MM.1S (cell line): ENCODE data around the gene G6PC1.
"Not testable (repeated sequence)": the region's sequence is repeated elsewhere in the genome, so short reads cannot be mapped to it uniquely, and the experiment has no call there.

Source experiments
- DNase-seq: peaks from one replicate; pipeline ENCODE4 v3.0.0-alpha.2; 2015
- H2AFZ ChIP-seq: fragments of 300-600 bp; sonication (generic); 2 replicates; pipeline ENCODE4 v1.6.0; 2016; ENCODE audit warnings: antibody characterized with exemption, low read length
- H3F3A ChIP-seq: fragments of 300-600 bp; sonication (generic); 2 replicates; pipeline ENCODE4 v1.6.1; 2016; ENCODE audit warnings: mild to moderate bottlenecking, antibody characterized with exemption, low read length, moderate library complexity, mixed read lengths; ENCODE audit not compliant: insufficient read depth
- H3K27ac ChIP-seq: fragments of 300-600 bp; sonication (generic); 2 replicates; pipeline ENCODE4 v1.5.1; 2016; ENCODE audit warnings: mild to moderate bottlenecking, low read length
- H3K27me3 ChIP-seq: fragments of 300-600 bp; sonication (generic); replicated peaks from 2 replicates; pipeline ENCODE4 v1.6.0; 2016; ENCODE audit warnings: low read length; ENCODE audit not compliant: insufficient read depth
- H3K36me3 ChIP-seq: fragments of 300-600 bp; sonication (generic); replicated peaks from 2 replicates; pipeline ENCODE4 v1.6.1; 2016; ENCODE audit warnings: mild to moderate bottlenecking, low read length, mixed read lengths; ENCODE audit not compliant: insufficient read depth
- H3K4me1 ChIP-seq: fragments of 300-600 bp; sonication (generic); 2 replicates; pipeline ENCODE4 v1.6.1; 2016; ENCODE audit warnings: low read length, mixed read lengths
- H3K4me2 ChIP-seq: fragments of 300-600 bp; sonication (generic); 2 replicates; pipeline ENCODE4 v1.6.0; 2016; ENCODE audit warnings: low read depth, low read length
- H3K4me3 ChIP-seq: fragments of 300-600 bp; sonication (generic); 2 replicates; pipeline ENCODE4 v1.5.1; 2016; ENCODE audit warnings: low read length, mixed read lengths
- H3K79me2 ChIP-seq: fragments of 300-600 bp; sonication (generic); 2 replicates; pipeline ENCODE4 v1.6.1; 2016; ENCODE audit warnings: mixed run types, low read length, mixed read lengths
- H3K9ac ChIP-seq: fragments of 300-600 bp; sonication (generic); 2 replicates; pipeline ENCODE4 v1.6.1; 2016; ENCODE audit warnings: low read length, mixed read lengths
- H3K9me2 ChIP-seq: fragments of 300-600 bp; sonication (generic); replicated peaks from 2 replicates; pipeline ENCODE4 v1.6.1; 2016; ENCODE audit warnings: mild to moderate bottlenecking, low read length, mixed read lengths; ENCODE audit not compliant: insufficient read depth
- H3K9me3 ChIP-seq: fragments of 300-600 bp; sonication (generic); replicated peaks from 2 replicates; pipeline ENCODE4 v1.6.1; 2016; ENCODE audit warnings: mild to moderate bottlenecking, low read length, mixed read lengths; ENCODE audit not compliant: insufficient read depth
- H4K20me1 ChIP-seq: fragments of 300-600 bp; sonication (generic); 2 replicates; pipeline ENCODE4 v1.6.1; 2016; ENCODE audit warnings: mild to moderate bottlenecking, low read length, moderate library complexity, mixed read lengths; ENCODE audit not compliant: insufficient read depth
- EZH2 ChIP-seq: fragments of 300-600 bp; sonication (generic); optimal IDR thresholded peaks from 2 replicates; pipeline ENCODE3; 2017; ENCODE audit warnings: low read depth, mild to moderate bottlenecking, antibody characterized with exemption, low read length, mixed read lengths
- EZH2phosphoT487 ChIP-seq: fragments of 300-600 bp; sonication (generic); IDR thresholded peaks from 2 replicates; pipeline ENCODE4 v1.6.1; 2018; ENCODE audit warnings: antibody characterized with exemption, low read length
- TF ChIP-seq, protein P1 (sequence below): fragments of 300-600 bp; sonication (generic); IDR thresholded peaks from 2 replicates; pipeline ENCODE4 v1.5.1; 2016; ENCODE audit warnings: antibody characterized with exemption, low read length, mixed read lengths

The G6PC1 gene

DNA sequence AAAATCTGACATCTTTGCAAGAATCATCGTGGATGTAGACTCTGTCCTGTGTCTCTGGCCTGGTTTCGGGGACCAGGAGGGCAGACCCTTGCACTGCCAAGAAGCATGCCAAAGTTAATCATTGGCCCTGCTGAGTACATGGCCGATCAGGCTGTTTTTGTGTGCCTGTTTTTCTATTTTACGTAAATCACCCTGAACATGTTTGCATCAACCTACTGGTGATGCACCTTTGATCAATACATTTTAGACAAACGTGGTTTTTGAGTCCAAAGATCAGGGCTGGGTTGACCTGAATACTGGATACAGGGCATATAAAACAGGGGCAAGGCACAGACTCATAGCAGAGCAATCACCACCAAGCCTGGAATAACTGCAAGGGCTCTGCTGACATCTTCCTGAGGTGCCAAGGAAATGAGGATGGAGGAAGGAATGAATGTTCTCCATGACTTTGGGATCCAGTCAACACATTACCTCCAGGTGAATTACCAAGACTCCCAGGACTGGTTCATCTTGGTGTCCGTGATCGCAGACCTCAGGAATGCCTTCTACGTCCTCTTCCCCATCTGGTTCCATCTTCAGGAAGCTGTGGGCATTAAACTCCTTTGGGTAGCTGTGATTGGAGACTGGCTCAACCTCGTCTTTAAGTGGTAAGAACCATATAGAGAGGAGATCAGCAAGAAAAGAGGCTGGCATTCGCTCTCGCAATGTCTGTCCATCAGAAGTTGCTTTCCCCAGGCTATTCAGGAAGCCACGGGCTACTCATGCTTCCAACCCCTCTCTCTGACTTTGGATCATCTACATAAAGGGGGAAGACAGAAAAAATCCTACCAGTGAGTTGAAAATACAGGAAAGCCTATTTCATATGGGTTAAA is at the start of gene G6PC1:
TSS of gene G6PC1 (plus strand) at position 340 of the 872 bp plus-strand sequence. CDS start at position 418, 78 bp downstream.
- H3K9me3 ChIP-seq, result no peaks in the 10 kb centered on the region
- no peaks in the 10 kb centered on the region for H3K9me2 ChIP-seq
- no peaks in the 10 kb centered on the region for H3K36me3 ChIP-seq
- H4K20me1 ChIP-seq, result no peaks in the 10 kb centered on the region
- H3K4me3 ChIP-seq, result no peak within 1 kb of the TSS
- no peak within 1 kb of the TSS for H3K9ac ChIP-seq
- H3K4me2 ChIP-seq, result no peak within 1 kb of the TSS
- H2AFZ ChIP-seq, result no peak within 1 kb of the TSS
- DNase-seq, result no peak
- H3K79me2 ChIP-seq, result no peaks in the 10 kb centered on the region
- H3K27me3 ChIP-seq, result no peaks in the 10 kb centered on the region
- no peaks in the 10 kb centered on the region for H3F3A ChIP-seq
- TF ChIP-seq EZH2phosphoT487, result no peak
- TF ChIP-seq EZH2, result no peak
- TF ChIP-seq, protein P1, sequence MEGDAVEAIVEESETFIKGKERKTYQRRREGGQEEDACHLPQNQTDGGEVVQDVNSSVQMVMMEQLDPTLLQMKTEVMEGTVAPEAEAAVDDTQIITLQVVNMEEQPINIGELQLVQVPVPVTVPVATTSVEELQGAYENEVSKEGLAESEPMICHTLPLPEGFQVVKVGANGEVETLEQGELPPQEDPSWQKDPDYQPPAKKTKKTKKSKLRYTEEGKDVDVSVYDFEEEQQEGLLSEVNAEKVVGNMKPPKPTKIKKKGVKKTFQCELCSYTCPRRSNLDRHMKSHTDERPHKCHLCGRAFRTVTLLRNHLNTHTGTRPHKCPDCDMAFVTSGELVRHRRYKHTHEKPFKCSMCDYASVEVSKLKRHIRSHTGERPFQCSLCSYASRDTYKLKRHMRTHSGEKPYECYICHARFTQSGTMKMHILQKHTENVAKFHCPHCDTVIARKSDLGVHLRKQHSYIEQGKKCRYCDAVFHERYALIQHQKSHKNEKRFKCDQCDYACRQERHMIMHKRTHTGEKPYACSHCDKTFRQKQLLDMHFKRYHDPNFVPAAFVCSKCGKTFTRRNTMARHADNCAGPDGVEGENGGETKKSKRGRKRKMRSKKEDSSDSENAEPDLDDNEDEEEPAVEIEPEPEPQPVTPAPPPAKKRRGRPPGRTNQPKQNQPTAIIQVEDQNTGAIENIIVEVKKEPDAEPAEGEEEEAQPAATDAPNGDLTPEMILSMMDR, result no peak
- H3K27ac ChIP-seq, result no peak within 1 kb of the TSS
- no peaks in the 10 kb centered on the region for H3K4me1 ChIP-seq

DNA sequence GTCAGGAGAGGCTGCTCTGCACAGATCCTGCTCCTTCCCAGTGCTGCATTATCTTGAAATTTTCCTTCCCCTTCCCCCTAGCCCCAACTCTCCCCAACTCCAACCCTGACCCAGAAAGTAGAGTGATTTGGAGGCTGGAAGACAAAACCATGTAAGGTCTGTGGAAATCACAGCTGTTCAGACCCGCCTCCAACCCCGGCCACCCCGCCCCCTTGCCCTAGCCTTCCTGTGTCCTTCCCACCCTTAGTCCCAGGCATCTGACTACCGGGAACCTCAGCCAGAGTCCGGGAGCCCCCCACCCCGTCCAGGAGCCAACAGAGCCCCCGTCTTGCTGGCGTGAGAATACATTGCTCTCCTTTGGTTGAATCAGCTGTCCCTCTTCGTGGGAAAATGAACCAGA is 49.6 kb upstream of the G6PC1 start, which contains the start of gene AOC3:
TSS of gene AOC3 (plus strand) at position 246 of the 400 bp plus-strand sequence. CDS start at position 391, 145 bp downstream.
- H3K27me3 ChIP-seq, result no peaks in the 10 kb centered on the region
- no peak within 1 kb of the TSS for H3K4me3 ChIP-seq
- DNase-seq, result no peak
- no peaks in the 10 kb centered on the region for H3K79me2 ChIP-seq
- H4K20me1 ChIP-seq, result no peaks in the 10 kb centered on the region
- H3K4me2 ChIP-seq, result no peak within 1 kb of the TSS
- no peak within 1 kb of the TSS for H3K9ac ChIP-seq
- no peaks in the 10 kb centered on the region for H3K9me3 ChIP-seq
- H3K27ac ChIP-seq, result no peak within 1 kb of the TSS
- peaks cover 33% of the 10 kb centered on the region for H3K4me1 ChIP-seq
- H3K9me2 ChIP-seq, result no peaks in the 10 kb centered on the region
- no peaks in the 10 kb centered on the region for H3K36me3 ChIP-seq
- no peak within 1 kb of the TSS for H2AFZ ChIP-seq
- peaks cover 25% of the 10 kb centered on the region for H3F3A ChIP-seq
- TF ChIP-seq, protein P1, result no peak
- no peak for TF ChIP-seq EZH2phosphoT487
- TF ChIP-seq EZH2, result no peak

DNA sequence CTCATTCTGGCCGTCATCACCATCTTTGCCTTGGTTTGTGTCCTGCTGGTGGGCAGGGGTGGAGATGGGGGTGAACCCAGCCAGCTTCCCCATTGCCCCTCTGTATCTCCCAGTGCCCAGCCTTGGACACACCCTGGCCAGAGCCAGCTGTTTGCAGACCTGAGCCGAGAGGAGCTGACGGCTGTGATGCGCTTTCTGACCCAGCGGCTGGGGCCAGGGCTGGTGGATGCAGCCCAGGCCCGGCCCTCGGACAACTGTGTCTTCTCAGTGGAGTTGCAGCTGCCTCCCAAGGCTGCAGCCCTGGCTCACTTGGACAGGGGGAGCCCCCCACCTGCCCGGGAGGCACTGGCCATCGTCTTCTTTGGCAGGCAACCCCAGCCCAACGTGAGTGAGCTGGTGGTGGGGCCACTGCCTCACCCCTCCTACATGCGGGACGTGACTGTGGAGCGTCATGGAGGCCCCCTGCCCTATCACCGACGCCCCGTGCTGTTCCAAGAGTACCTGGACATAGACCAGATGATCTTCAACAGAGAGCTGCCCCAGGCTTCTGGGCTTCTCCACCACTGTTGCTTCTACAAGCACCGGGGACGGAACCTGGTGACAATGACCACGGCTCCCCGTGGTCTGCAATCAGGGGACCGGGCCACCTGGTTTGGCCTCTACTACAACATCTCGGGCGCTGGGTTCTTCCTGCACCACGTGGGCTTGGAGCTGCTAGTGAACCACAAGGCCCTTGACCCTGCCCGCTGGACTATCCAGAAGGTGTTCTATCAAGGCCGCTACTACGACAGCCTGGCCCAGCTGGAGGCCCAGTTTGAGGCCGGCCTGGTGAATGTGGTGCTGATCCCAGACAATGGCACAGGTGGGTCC is 49.0 kb upstream of the G6PC1 start:
- Histone ChIP-seq H3K4me1 (peaks cover 33% of the 10 kb centered on the region), H3F3A (peaks cover 24% of the 10 kb centered on the region)
- DNase-seq, H3K36me3 ChIP-seq, H3K9me2 ChIP-seq, H4K20me1 ChIP-seq, H3K9ac ChIP-seq, H2AFZ ChIP-seq, H3K27ac ChIP-seq, H3K4me2 ChIP-seq, H3K9me3 ChIP-seq, H3K27me3 ChIP-seq, H3K4me3 ChIP-seq, H3K79me2 ChIP-seq: not testable (repeated sequence)
